Dedifferentiated amniotic fluid mesenchymal stem cell (primary cell): ENCODE results near the gene ABTB2.
"Not testable (repeated sequence)": the region's sequence is repeated elsewhere in the genome, so short reads cannot be mapped to it uniquely, and the experiment has no call there.

ENCODE experiments used
- DNase-seq: peaks from one replicate; pipeline ENCODE4 v3.0.0-alpha.2; 2016; ENCODE audit errors: extremely low spot score

ABTB2 gene

GRCh38 chr11:34190192-34191139 is 167.3 kb downstream of the ABTB2 start:
- no peak for DNase-seq

DNA sequence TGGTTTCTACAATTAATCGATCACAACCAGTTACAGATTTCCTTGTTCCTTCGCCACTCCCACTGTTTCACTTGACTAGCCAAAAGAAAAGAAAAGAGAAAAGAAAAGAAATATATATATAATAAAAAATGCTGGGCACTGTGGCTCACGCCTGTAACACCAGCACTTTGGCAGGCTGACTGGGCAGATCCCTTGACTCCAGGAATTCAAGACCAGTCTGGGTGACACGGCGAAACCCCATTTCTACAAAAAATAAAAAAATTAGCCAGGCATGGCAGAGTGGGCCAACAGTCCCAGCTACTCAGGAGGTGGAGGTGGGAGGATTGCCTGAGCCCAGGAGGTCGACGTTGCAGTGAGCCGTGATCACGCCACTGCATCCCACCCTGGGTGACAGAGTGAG is 168.6 kb downstream of the ABTB2 start:
- no peak for DNase-seq

DNA sequence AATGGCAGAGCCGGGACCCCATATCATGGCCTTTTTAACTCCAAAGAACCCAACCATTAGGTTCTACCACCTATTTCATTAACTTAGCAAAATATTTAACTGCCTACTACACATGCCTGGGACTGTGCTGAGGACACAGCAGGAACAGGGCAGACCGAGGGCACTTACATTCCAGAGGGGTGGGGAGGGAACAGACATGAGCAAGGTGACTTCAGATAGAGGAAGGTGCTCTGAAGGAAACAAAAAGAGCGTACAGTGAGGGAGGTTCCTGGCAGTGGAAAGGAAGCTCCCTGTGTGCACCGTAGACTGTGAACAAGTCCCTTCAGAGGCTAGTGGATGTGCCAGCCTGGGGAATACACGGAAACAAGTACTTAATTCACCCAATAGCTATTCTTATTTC is 169.6 kb downstream of the ABTB2 start:
- DNase-seq: no peak

DNA sequence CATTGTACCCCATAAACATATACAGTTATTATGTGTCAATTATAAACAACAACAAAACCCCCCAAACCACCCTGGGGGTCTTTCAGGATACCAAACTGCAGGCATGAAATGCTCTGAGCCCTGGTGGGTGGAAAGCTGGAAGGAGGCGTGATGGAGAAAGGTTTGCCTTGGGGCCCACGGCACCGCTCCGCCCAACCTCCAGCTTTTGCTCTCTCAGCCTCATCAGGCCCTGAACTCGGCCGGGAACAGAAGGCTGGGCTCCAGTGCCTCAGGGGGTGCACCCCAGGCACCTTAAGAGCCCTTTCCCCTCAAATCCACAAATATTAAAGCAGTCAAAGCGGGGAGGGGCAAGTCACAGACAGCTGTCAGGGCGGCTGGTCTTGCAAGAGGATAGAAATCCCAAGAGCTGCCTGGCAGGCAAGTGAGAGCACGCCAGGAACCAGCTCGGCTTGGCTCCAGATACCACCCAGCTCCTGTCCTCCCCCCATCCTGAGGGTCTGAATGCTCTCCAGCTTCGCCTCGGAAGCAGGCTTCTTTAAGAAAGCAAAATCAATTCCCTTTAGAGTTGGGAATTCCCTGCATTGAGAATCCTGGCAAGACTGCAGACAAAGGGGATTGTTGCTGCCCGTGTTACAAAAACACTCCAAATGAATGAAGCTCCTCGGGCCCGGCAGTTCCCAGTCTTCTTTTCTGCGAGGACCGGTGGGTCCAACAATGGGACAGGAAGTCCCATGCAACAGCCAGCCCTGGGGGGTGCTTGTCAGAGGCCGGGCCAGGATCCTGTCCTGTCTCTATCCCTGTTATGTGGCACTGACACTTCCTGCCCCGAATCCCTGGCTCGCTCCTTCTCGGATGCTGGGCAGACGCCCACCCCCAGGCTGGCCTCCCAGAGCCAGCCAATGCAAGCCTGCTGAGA is 171.6 kb downstream of the ABTB2 start:
- no peak for DNase-seq

DNA sequence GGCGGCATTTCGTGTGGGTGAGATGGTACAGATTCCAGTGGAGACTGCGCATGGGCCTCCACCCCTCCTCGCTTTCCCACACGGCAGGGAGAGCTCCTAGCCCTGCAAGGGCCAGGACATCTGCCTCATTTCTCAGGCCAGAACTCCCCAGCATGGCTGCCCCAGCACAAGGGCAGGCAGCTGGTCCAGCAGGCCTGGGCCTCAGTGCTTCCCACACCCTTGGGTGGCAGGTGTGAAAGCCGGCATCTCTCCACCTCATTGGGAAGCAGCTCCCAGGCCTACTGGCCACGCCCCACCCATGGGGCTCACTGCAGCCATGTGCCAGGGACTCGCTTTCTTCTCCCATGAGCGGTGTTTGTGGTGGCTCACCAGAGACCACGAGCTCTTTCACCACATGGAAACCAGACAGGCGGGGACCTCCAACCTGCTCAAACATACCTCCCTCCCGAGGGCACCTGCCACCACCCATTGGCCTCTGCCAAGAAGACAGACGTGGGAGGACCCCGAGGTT is 173.2 kb downstream of the ABTB2 start:
- no peak for DNase-seq

GRCh38 chr11:34183848-34184391 is 173.9 kb downstream of the ABTB2 start:
- no peak for DNase-seq

DNA sequence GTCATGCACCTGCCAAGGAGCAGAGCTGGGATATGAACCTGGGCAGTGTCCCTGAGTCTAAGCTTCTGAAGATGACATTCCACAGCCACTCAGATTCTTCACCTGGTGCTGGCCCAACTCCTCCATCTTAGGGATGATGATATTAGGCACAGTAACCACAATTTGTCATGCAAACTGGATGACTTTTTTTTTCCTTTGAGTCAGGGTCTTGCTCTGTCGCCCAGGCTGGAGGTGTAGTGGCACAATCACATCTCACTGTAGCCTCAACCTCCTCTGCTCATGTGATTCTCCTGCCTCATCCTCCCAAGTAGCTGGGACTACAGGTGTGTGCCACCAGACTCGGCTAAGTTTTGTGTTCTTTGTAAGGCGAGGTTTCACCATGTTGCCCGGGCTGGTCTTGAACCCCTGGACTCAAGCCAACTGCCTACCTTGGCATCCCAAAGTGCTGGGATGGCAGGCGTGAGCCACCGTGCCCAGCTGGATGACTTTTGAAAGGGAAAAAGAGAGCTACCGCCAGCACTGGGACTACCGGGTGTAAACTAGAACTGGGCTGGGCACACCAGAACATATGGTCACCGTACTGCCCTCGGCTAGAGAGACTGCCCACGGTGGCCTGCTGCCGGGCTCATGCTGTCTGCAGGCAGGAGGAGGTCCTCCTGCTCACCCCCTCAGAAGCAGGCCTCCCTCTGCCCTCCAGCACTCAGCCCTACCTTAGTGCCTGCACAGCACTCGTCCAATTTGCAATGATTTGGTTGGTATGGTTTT is 174.7 kb downstream of the ABTB2 start:
- no peak for DNase-seq

DNA sequence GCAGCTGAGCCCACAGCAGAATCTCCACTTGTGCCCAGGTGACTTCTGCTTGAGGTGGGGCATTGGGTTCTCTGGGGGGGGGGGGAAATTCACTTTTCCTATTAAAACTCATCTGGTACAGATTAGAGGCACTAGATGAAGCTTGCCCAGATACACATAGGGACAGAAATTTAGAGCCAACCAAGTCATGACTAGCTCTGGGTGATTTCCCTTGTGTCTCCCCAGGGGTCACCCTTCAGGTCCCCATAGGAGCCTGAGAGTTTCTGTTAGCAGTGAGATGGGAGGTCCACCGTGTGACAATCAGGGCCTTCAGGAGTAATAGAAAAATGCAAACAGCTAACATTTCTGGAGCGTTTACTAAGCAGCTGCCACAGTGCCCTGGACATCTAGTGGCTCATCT is 175.4 kb downstream of the ABTB2 start:
- no peak for DNase-seq

DNA sequence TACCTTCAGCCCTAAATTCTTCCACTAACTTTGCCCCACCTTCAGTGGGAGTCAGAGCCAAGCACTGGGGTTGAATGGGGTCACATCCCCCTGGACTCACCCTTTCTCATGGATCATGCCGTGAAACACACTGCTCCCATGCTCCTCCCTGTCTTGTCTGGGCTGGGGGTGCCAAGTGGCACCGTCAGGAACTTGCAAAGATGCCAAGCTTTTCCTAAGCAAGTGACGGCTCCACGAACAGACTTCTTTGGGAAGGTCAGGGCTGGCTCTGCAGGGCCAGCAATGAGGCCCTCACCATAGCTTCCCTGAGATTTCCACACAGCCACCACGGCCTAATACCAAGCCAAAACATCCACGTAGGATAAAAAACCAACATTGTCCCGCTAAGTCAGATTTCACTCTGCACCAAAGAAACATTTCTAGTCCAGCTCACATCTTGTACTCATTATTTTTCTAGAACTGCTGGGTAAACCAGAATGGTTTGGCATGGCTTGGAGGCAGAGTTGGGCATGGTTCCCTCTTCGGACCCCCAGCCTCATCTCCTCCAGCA is 175.9 kb downstream of the ABTB2 start:
- DNase-seq: no peak

DNA sequence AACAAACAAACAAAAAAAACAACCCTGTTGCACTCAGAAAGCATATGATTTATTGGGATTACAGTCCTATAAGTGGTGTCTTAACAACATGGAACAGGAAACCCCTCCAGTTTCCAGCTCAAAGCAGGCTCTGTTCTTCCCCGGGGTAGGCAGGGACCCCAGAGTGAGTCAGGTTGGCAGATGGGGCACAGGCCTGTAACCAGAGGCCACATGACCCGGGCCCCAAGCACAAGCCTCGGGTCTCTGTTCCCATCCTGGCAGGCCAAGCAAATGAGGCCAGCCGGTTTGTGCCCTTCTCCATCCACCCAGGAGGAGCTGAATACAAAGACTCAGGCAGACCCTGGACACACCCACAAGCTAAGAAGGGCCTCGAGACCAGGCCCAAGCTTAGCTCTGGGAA is 176.6 kb downstream of the ABTB2 start:
- DNase-seq: no peak

DNA sequence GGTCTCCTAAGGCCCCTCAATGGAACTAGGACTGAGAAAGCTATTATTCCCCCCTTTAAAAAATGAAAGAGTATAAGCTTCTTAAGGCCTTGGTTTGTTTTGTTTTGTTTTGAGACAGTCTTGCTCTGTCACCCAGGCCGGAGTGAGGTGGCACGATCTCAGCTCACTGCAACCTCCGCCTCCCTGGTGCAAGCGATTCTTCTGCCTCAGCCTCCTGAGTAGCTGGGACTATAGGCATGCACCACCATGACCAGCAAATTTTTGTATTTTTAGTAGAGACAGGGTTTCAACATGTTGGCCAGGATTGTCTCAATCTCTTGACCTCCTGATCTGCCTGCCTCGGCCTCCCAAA is 177.0 kb downstream of the ABTB2 start:
- not testable (repeated sequence) for DNase-seq

GRCh38 chr11:34180040-34180813 is 177.6 kb downstream of the ABTB2 start:
- no peak for DNase-seq

GRCh38 chr11:34179026-34179675 is 178.7 kb downstream of the ABTB2 start:
- DNase-seq: no peak

- DNase-seq: no peak
Observed at GRCh38 chr11:34178209-34178821, 179.5 kb downstream of the ABTB2 start.

- DNase-seq: no peak
Observed at GRCh38 chr11:34176751-34177209, 181.0 kb downstream of the ABTB2 start.

DNA sequence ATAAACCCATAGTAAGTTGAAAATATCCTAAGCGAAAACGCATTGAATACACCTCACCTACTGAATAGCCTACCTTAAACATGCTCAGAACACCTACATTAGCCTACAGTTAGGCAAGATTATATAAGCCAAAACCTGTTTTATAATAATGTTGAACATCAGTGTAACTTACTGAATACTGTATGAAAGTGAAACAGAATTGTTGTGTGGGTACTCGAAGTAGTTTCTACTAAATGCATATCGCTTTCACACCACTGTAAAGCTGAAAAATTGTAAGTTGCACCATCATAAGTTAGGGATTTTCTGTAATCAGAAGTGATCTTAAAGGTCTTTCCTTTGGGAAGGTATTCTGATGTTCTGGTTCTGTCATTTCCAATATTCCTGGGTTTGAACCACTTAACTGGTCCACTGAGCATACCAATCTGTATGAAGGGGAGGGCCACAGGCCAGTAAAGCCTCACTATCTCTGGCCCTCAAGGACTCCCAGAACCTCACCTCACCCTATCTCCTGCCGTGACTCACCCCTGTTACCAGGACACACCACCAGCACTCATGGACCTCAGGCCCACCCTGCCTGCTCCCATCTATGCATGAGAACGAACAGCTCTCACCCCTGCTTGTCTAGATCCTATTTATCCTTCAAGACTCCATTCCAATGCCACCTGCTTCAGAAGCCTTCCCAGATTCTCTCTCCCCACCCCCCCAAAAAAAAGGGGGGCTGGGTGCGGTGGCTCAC is 182.4 kb downstream of the ABTB2 start:
- DNase-seq: no peak

DNA sequence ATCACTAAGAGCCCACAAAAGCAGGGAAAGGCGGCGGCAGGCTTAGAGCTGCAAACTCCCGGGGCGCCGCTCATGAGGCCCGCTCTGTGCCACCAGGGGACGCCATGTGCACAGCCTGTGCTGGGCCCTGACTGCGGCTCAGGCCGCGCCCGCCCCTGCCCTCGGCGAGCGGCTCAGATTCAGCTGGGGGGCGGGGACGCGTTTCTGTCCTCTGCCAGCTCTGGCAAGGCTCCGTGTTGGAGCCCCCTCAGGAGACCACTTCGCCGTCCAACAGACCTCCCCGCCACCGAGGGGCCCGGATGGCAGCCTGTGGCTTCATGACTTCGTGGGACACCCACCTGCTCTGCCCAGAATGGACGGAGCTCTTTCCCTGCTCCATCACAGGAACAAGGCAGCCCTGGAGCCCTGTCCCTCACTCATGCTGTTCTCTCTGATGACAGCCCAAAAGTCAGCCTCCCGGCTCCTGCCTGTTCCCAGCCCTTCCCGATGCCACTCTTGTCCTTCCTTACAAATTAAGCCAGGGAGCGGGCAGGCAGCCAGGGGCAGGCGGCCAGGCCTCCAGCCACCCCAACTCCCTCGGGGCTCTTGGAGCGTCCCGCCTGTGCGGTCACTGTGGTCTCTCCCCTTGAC is 183.3 kb downstream of the ABTB2 start:
- peak; percentile 67 for DNase-seq

GRCh38 chr11:34173050-34173449 is 184.8 kb downstream of the ABTB2 start:
- no peak for DNase-seq
